H1 (cell line): Measurements from ENCODE around the gene RFPL3. TPM values are rescaled to one million over a fixed set of nuclear protein-coding genes. Genes with fewer than 3 reads are reported as not detected.

Experiments
- CTCF ChIA-PET: fragments of 300-600 bp; sonication (Branson Sonifier 250); formaldehyde crosslinking; loops from one replicate; lab custom pipeline; 2021; ENCODE audit not compliant: partially characterized antibody; lab: Charles Lee
- POLR2A ChIA-PET: fragments of 300-600 bp; sonication (Branson Sonifier 250); formaldehyde crosslinking; loops from one replicate; lab custom pipeline; 2021; ENCODE audit warnings: inconsistent platforms; ENCODE audit not compliant: partially characterized antibody; lab: Charles Lee
- DNase-seq, 2 experiments: peaks; one replicate each; pipeline versions ENCODE4 v3.0.0 to v3.0.0-alpha.2; 2010 to 2022; ENCODE audit warnings: low spot score in 2 of 2, low read depth in 1 of 2, mixed read lengths in 1 of 2
- FAIRE-seq: peaks from 2 replicates; lab custom pipeline; 2011; peaks lifted over from hg19 to GRCh38; lab: Jason Lieb, UNC
- H2AFZ ChIP-seq: 2 replicates; pipeline ENCODE4 v1.8.1; 2012; ENCODE audit warnings: low read length, inconsistent platforms
- H2AK5ac ChIP-seq: 2 replicates; pipeline ENCODE4 v1.6.1; 2013; ENCODE audit warnings: low read depth, low read length
- H2BK120ac ChIP-seq: replicated peaks from 2 replicates; pipeline ENCODE3; 2013; ENCODE audit warnings: low read depth, low read length, inconsistent platforms
- H2BK12ac ChIP-seq: 2 replicates; pipeline ENCODE4 v1.6.1; 2013; ENCODE audit warnings: low read depth, low read length
- H2BK15ac ChIP-seq: 2 replicates; pipeline ENCODE4 v1.6.1; 2013; ENCODE audit warnings: low read length
- H2BK20ac ChIP-seq: 2 replicates; pipeline ENCODE4 v1.6.1; 2013; ENCODE audit warnings: low read length
- H2BK5ac ChIP-seq: 2 replicates; pipeline ENCODE4 v1.6.1; 2013; ENCODE audit warnings: low read depth, low read length
- H3K14ac ChIP-seq: 2 replicates; pipeline ENCODE4 v1.6.1; 2013; ENCODE audit warnings: inconsistent platforms; ENCODE audit not compliant: insufficient read length
- H3K18ac ChIP-seq: 2 replicates; pipeline ENCODE4 v1.6.1; 2013; ENCODE audit warnings: low read length; ENCODE audit errors: extremely low read depth
- H3K23ac ChIP-seq: 2 replicates; pipeline ENCODE4 v1.6.1; 2013; ENCODE audit warnings: inconsistent platforms; ENCODE audit not compliant: insufficient read length
- H3K23me2 ChIP-seq: 2 replicates; pipeline ENCODE4 v1.6.1; 2013; ENCODE audit warnings: low read depth, low read length
- H3K27ac ChIP-seq: 2 replicates; pipeline ENCODE4 v1.6.1; 2011; ENCODE audit warnings: low read depth, low read length, inconsistent platforms
- H3K27me3 ChIP-seq, 4 experiments: replicated peaks in 1 of 4; 1 replicate in 1 of 4; 2 replicates in 3 of 4; pipeline versions ENCODE4 v1.6.1 to v1.8.1; 2011 to 2013; ENCODE audit warnings: low read length in 3 of 4, mild to moderate bottlenecking in 3 of 4, inconsistent platforms in 2 of 4, mixed read lengths in 2 of 4, moderate library complexity in 1 of 4; ENCODE audit not compliant: control insufficient read depth in 3 of 4, insufficient read depth in 3 of 4; ENCODE audit errors: extremely low read depth in 1 of 4
- H3K36me3 ChIP-seq, 4 experiments: 2 replicates each; pipeline versions ENCODE4 v1.6.1 to v1.8.1; 2011 to 2013; ENCODE audit warnings: mild to moderate bottlenecking in 4 of 4, low read length in 3 of 4, moderate library complexity in 2 of 4, control low read depth in 1 of 4, inconsistent platforms in 1 of 4; ENCODE audit not compliant: insufficient read depth in 4 of 4, control insufficient read depth in 2 of 4
- H3K4ac ChIP-seq: replicated peaks from 2 replicates; pipeline ENCODE3; 2013; ENCODE audit warnings: low read length, low read depth, mixed read lengths, inconsistent platforms; ENCODE audit not compliant: insufficient read length
- H3K4me1 ChIP-seq, 4 experiments: replicated peaks in 1 of 4; 1 replicate in 1 of 4; 2 replicates in 3 of 4; pipeline versions ENCODE4 v1.6.1 to v1.8.1; 2011 to 2013; ENCODE audit warnings: low read length in 3 of 4, inconsistent platforms in 2 of 4, mixed read lengths in 1 of 4; ENCODE audit not compliant: insufficient read depth in 4 of 4, control insufficient read depth in 3 of 4
- H3K4me2 ChIP-seq, 2 experiments: 2 replicates each; pipeline versions ENCODE4 v1.6.1 to v1.8.1; 2011 to 2013; ENCODE audit warnings: low read depth in 2 of 2, low read length in 2 of 2, control low read depth in 1 of 2, inconsistent platforms in 1 of 2, mild to moderate bottlenecking in 1 of 2; ENCODE audit not compliant: insufficient read depth in 1 of 2
- H3K4me3 ChIP-seq, 4 experiments: fragments of 200-600, 300-600 bp in 1 of 4; sonication (generic), shearing (Covaris generic), sonication (Bioruptor Twin) in 1 of 4; 2 replicates each; pipeline versions ENCODE4 v1.5.1 to v1.8.1; 2011 to 2016; ENCODE audit warnings: low read length in 4 of 4, low read depth in 3 of 4, control low read depth in 2 of 4, inconsistent platforms in 2 of 4, mild to moderate bottlenecking in 2 of 4, mixed read lengths in 1 of 4, moderate library complexity in 1 of 4; ENCODE audit not compliant: insufficient read depth in 2 of 4; ENCODE audit errors: extremely low read depth in 1 of 4
- H3K56ac ChIP-seq: replicated peaks from 2 replicates; pipeline ENCODE3; 2013; ENCODE audit warnings: low read depth, mild to moderate bottlenecking, mixed read lengths, low read length, inconsistent platforms; ENCODE audit not compliant: insufficient read length
- H3K79me1 ChIP-seq: 2 replicates; pipeline ENCODE4 v1.6.1; 2013; ENCODE audit warnings: low read depth, low read length, control low read depth
- H3K79me2 ChIP-seq, 2 experiments: 2 replicates each; pipeline versions ENCODE4 v1.6.1 to v1.8.1; 2012 to 2013; ENCODE audit warnings: low read length in 2 of 2, mild to moderate bottlenecking in 2 of 2, inconsistent platforms in 1 of 2; ENCODE audit not compliant: insufficient read depth in 2 of 2, control insufficient read depth in 1 of 2
- H3K9ac ChIP-seq, 4 experiments: replicated peaks in 1 of 4; 1 replicate in 1 of 4; 2 replicates in 3 of 4; pipeline versions ENCODE4 v1.6.1 to v1.8.1; 2011 to 2013; ENCODE audit warnings: low read depth in 3 of 4, low read length in 3 of 4, control low read depth in 2 of 4, mild to moderate bottlenecking in 2 of 4, moderate library complexity in 2 of 4, inconsistent platforms in 1 of 4; ENCODE audit errors: extremely low read depth in 1 of 4
- H3K9me3 ChIP-seq, 2 experiments: 2 replicates each; pipeline versions ENCODE4 v1.6.1 to v1.8.1; 2012 to 2013; ENCODE audit warnings: mild to moderate bottlenecking in 2 of 2, moderate library complexity in 2 of 2, control low read depth in 1 of 2, inconsistent platforms in 1 of 2, low read depth in 1 of 2, low read length in 1 of 2, mixed read lengths in 1 of 2; ENCODE audit not compliant: insufficient read depth in 2 of 2
- H4K20me1 ChIP-seq, 2 experiments: replicated peaks in 1 of 2; 2 replicates each; pipeline versions ENCODE3 to v1.8.1; 2011 to 2013; ENCODE audit warnings: inconsistent platforms in 2 of 2, low read length in 2 of 2, mild to moderate bottlenecking in 1 of 2; ENCODE audit not compliant: insufficient read depth in 2 of 2, control insufficient read depth in 1 of 2
- H4K5ac ChIP-seq: 2 replicates; pipeline ENCODE4 v1.6.1; 2013; ENCODE audit warnings: low read length, low read depth, mixed read lengths, inconsistent platforms; ENCODE audit not compliant: insufficient read length
- H4K8ac ChIP-seq: 2 replicates; pipeline ENCODE4 v1.8.0; 2013; ENCODE audit warnings: mild to moderate bottlenecking, moderate library complexity, low read length, inconsistent platforms; ENCODE audit not compliant: insufficient read depth; ENCODE audit errors: extremely low read depth
- H4K91ac ChIP-seq: replicated peaks from 2 replicates; pipeline ENCODE3; 2013; ENCODE audit warnings: low read length, mixed read lengths, inconsistent platforms; ENCODE audit not compliant: insufficient read length
- CBX5 ChIP-seq: fragments of 300-800, 300-1000 bp; sonication (generic); IDR thresholded peaks from 2 replicates; pipeline ENCODE4 v1.7.1; 2016; ENCODE audit warnings: antibody characterized with exemption, low read length, low read depth
- WGBS, 2 experiments: shearing (Covaris generic) in 1 of 2; methylation state at CpG; one replicate each; pipeline versions ENCODE4 v1.1.6 to v1.1.7; 2013 to 2015; ENCODE audit warnings: low lambda C conversion rate in 2 of 2, mixed read lengths in 2 of 2, inconsistent platforms in 1 of 2, low coverage in 1 of 2, missing lambda C conversion rate in 1 of 2; ENCODE audit not compliant: insufficient replicate concordance in 2 of 2, insufficient coverage in 1 of 2, insufficient read length in 1 of 2; ENCODE audit errors: extremely low coverage in 1 of 2, missing lambda C conversion rate in 1 of 2; 5-methylcytosine and 5-hydroxymethylcytosine counted together
- polyA plus RNA-seq, 7 experiments: library from polyadenylated mRNA; depleted of rRNA in 3 of 7; stranded (reverse) in 5 of 7; unstranded in 2 of 7; fragments of >200 nt in 5 of 7; fragments of 200-250 nt in 2 of 7; gene quantifications; 1 replicate in 5 of 7; 2 replicates in 1 of 7; 4 replicates in 1 of 7; pipeline versions ENCODE4 v1.2.1 to v1.2.3, GENCODE V29; 2011 to 2013; ENCODE audit warnings: missing spikeins in 2 of 7, mixed read lengths in 2 of 7
- total RNA-seq: library from RNA; stranded (reverse); fragmentation: NEBNext Ultra II Directional; extraction: Animal tissue kit (Norgen Biotek cat#: 25700); gene quantifications from 2 replicates; pipeline ENCODE4 v1.2.1, GENCODE V29; 2021

The RFPL3 gene
- total and polyA plus RNA-seq, 2 of the 8 experiments (the other 6 are each of a cell fraction or from before 2014, with no cell fraction given), result 0.08 to 0.24 TPM

DNA sequence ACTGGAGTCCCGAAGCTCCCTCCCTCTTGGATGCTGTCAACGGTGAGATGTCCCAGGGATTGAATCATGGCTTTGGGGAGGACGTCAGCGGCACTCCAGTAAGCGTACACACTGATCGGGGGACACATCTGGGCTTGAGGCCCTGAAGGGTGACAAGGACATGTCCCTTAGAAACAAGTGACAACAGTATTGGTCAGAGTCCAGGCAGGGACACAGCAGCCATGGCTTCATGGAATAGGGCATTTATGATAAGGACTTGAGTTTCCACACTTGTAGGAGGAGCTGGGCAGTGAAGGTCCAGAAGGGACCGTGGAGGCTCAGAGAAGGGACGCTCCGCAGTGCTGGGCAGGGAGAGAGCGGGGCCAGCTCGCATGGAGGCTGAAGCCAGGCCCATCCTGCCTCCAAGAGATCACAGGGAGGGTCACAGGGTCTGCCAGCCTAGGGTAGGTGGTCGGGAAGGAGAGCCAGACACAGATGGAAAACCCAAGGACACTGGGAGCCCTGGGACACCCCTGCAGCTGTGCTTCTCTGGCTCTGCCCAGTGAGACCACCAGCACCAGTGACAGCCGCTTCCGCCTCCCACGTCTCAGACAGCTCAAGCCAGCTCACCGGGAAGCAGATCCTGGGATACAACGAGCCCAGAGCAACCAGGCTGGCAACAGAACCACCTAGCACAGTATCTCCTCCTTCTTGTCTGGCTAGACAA, 22.9 kb upstream of the RFPL3 start:
- POLR2A ChIA-PET, result interaction anchor here (1.2 to 3.0 kb wide), 4 partner anchors 11 to 22 kb away, joined by 3 to 11 read pairs (median 4); no protein-coding TSS in a partner anchor
- Histone ChIP-seq H2BK20ac (peak overlapping the region; percentile 77), H3K9me3 (no peaks in the 10 kb centered on the region), H2AK5ac (peak overlapping the region; percentile 20; the same call in 1 of the 2 replicates), H4K5ac (no peak overlapping the region), H3K56ac (no peak overlapping the region), H3K4me2 (no peak overlapping the region), H3K14ac (no peak overlapping the region), H3K27ac (no peak overlapping the region), H3K23ac (no peak overlapping the region), H3K79me1 (0 out of 2 replicates have a peak, but pooled peaks cover 3% of the 10 kb centered on the region), H4K8ac (peak overlapping the region; percentile 31), H3K9ac (no peak overlapping the region), H2BK15ac (peak overlapping the region; percentile 97), H3K36me3 (no peaks in the 10 kb centered on the region), H3K27me3 (peaks cover 0 to 1% (median 0%) of the 10 kb centered on the region in 4 experiments; a peak in 1 of 7 replicates), H2BK5ac (peak overlapping the region; percentile 71), H4K20me1 (peaks cover 0 to 4% of the 10 kb centered on the region in 2 experiments), H3K4me1 (peaks cover 4 to 13% (median 6%) of the 10 kb centered on the region in 4 experiments; a peak in 5 of 7 replicates), H3K18ac (peak overlapping the region; percentile 71; the same call in 1 of the 2 replicates), H2BK120ac (no peak overlapping the region), H2BK12ac (peak overlapping the region; percentile 61), H4K91ac (peak overlapping the region; percentile 76), H3K23me2 (peaks cover 12% of the 10 kb centered on the region; the same call in 1 of the 2 replicates), H3K79me2 (no peaks in the 10 kb centered on the region), H2AFZ (no peak overlapping the region), H3K4ac (no peak overlapping the region), H3K4me3 (no peak overlapping the region)
- peak in 1 of 2 experiments; percentile 34 for DNase-seq
- WGBS, 2 experiments, result 94% methylated on average over 16 of the region's 17 CpGs; no CpG with 5 or more reads in 1 of the 2 experiments
- CTCF ChIA-PET, result interaction anchor here (1.0 to 2.6 kb wide), 7 partner anchors 9 to 128 kb away, joined by 3 to 9 read pairs (median 5); no protein-coding TSS in a partner anchor
- FAIRE-seq, result no peak
- TF ChIP-seq CBX5, result no peak
